Melanocyte of skin (primary cell): ENCODE results near the gene RFPL3. TPM values are rescaled to one million over a fixed set of nuclear protein-coding genes. Genes with fewer than 3 reads are reported as not detected.

Experiments
- small RNA-seq, 2 donors: library from RNA; depleted of rRNA; stranded (forward); fragments of <200 nt; gene quantifications; one replicate each; pipeline ENCODE3, GENCODE V24; 2012
- total RNA-seq, 2 donors: library from RNA; depleted of rRNA; stranded (reverse); fragments of >200 nt; gene quantifications; 2 replicates each; pipeline ENCODE4 v1.2.3, GENCODE V29; 2012

RFPL3 gene
- total RNA-seq = not detected

DNA sequence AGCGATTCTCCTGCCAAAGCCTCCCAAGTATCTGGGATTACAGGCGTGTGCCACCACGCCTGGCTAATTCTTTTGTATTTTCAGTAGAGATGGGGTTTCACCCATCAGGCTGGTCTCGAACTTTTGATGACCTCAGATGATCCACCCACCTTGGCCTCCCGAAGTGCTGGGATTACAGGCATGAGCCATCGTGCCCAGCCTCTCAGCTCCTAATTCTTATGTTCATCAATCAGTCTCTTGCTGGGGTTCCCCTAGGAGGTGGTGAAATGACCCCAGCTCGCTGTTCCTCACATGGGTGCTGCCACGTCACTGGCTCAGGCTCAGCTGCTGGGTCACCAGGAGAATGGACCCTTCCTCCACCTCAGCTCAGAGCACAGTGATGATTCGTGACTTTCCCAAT, at the start of gene RFPL3:
Gene RFPL3, plus strand, starts transcription at position 301 of the 400 bp plus-strand sequence. CDS start 205 bp downstream, outside the sequence.

Small RNAs within 50 kb of the gene (small RNA-seq; reads per million reads assigned to genes)
- gene AL021937.2 (0 reads per million in 2 donors), gene IGLVIVOR22-2 (0 reads per million in 2 donors), gene RF02171 (0 reads per million in 2 donors), gene RF02172 (0 reads per million in 2 donors)

Other genes starting within 250 kb of the RFPL3 start
- not detected for gene C22orf42, start 198.6 kb upstream of the RFPL3 start, total RNA-seq
- gene RFPL2, start 152.8 kb upstream of the RFPL3 start, total RNA-seq = 10 to 100 TPM; 11.3 to 29.6 TPM
- 1 to 10 TPM; 1.3 to 1.4 TPM for gene SLC5A4, start 102.5 kb upstream of the RFPL3 start, total RNA-seq
- gene RTCB, start 54.4 kb downstream of the RFPL3 start, total RNA-seq = 100 to 1,000 TPM in 1 of 2 donors, 10 to 100 TPM in 1; 81.9 to 144 TPM
- gene BPIFC, start 106.6 kb downstream of the RFPL3 start, total RNA-seq = not detected
- 100 to 1,000 TPM; 186 to 247 TPM for gene FBXO7, start 116.9 kb downstream of the RFPL3 start, total RNA-seq